Mesendoderm (in vitro differentiated cells): ENCODE results near the gene CEP295NL.
"Not testable (repeated sequence)": the region's sequence is repeated elsewhere in the genome, so short reads cannot be mapped to it uniquely, and the experiment has no call there.

Source experiments
- DNase-seq: peaks from one replicate; pipeline ENCODE4 v3.0.0; 2013
- H2AK5ac ChIP-seq: 2 replicates; pipeline ENCODE4 v1.6.1; 2013; ENCODE audit warnings: low read length, inconsistent platforms
- H2BK120ac ChIP-seq: 2 replicates; pipeline ENCODE4 v1.6.1; 2013; ENCODE audit warnings: low read depth, mild to moderate bottlenecking, low read length, moderate library complexity, mixed read lengths
- H2BK15ac ChIP-seq: replicated peaks from 2 replicates; pipeline ENCODE4 v1.6.1; 2013; ENCODE audit warnings: low read depth, mild to moderate bottlenecking, moderate library complexity
- H2BK5ac ChIP-seq: 2 replicates; pipeline ENCODE4 v1.6.1; 2013; ENCODE audit warnings: low read length, inconsistent platforms
- H3K18ac ChIP-seq: 2 replicates; pipeline ENCODE4 v1.6.1; 2013; ENCODE audit warnings: mild to moderate bottlenecking, low read length, mixed read lengths
- H3K23ac ChIP-seq: one replicate; pipeline ENCODE4 v1.6.1; 2013; ENCODE audit warnings: low read length
- H3K27ac ChIP-seq: 2 replicates; pipeline ENCODE4 v1.5.1; 2013; ENCODE audit warnings: low read depth, mild to moderate bottlenecking, inconsistent platforms, low read length, moderate library complexity
- H3K27me3 ChIP-seq: 2 replicates; pipeline ENCODE4 v1.6.1; 2013; ENCODE audit warnings: low read length, control low read depth, mild to moderate bottlenecking, inconsistent platforms; ENCODE audit not compliant: insufficient read depth, poor library complexity
- H3K36me3 ChIP-seq: 2 replicates; pipeline ENCODE4 v1.6.1; 2013; ENCODE audit warnings: low read length, inconsistent platforms; ENCODE audit not compliant: control insufficient read depth, insufficient read depth
- H3K4ac ChIP-seq: one replicate; pipeline ENCODE4 v1.6.1; 2013; ENCODE audit warnings: low read depth, mild to moderate bottlenecking, low read length, moderate library complexity
- H3K4me1 ChIP-seq: 2 replicates; pipeline ENCODE4 v1.6.1; 2013; ENCODE audit warnings: low read depth, low read length, inconsistent platforms; ENCODE audit not compliant: control insufficient read depth
- H3K4me2 ChIP-seq: 2 replicates; pipeline ENCODE4 v1.6.1; 2013; ENCODE audit warnings: low read length
- H3K4me3 ChIP-seq: 2 replicates; pipeline ENCODE4 v1.5.1; 2013; ENCODE audit warnings: mild to moderate bottlenecking, low read length
- H3K56ac ChIP-seq: one replicate; pipeline ENCODE4 v1.6.1; 2013; ENCODE audit warnings: low read length
- H3K79me1 ChIP-seq: 2 replicates; pipeline ENCODE4 v1.6.1; 2013; ENCODE audit warnings: low read length, inconsistent platforms
- H3K79me2 ChIP-seq: 2 replicates; pipeline ENCODE4 v1.6.1; 2013; ENCODE audit warnings: mild to moderate bottlenecking, low read length; ENCODE audit not compliant: control insufficient read depth, insufficient read depth
- H3K9ac ChIP-seq: 2 replicates; pipeline ENCODE4 v1.6.1; 2013; ENCODE audit warnings: low read length, inconsistent platforms
- H4K5ac ChIP-seq: one replicate; pipeline ENCODE4 v1.6.1; 2013; ENCODE audit warnings: low read length
- H4K8ac ChIP-seq: one replicate; pipeline ENCODE4 v1.6.1; 2013; ENCODE audit warnings: low read depth, mild to moderate bottlenecking, control low read depth, low read length, moderate library complexity
- whole genome bisulfite sequencing: extraction: QIAGEN DNeasy Blood & Tissue Kit; methylation state at CpG from one replicate; pipeline ENCODE4 v1.1.7; 2013; ENCODE audit warnings: low lambda C conversion rate, missing lambda C conversion rate; ENCODE audit not compliant: insufficient coverage; ENCODE audit errors: extremely low coverage; 5-methylcytosine and 5-hydroxymethylcytosine counted together

CEP295NL gene

GRCh38 chr17:78946631-78947030, 43.6 kb upstream of the CEP295NL start:
- Histone ChIP-seq H3K79me2 (no peaks in the 10 kb centered on the region), H3K18ac (no peak overlapping the region), H3K4me1 (no peaks in the 10 kb centered on the region), H3K56ac (no peak overlapping the region), H2AK5ac (no peak overlapping the region), H3K23ac (no peak overlapping the region), H3K79me1 (no peaks in the 10 kb centered on the region), H3K4me2 (no peak overlapping the region), H3K27me3 (no peaks in the 10 kb centered on the region), H2BK5ac (no peak overlapping the region), H3K9ac (no peak overlapping the region), H3K4ac (no peak overlapping the region), H3K4me3 (no peak overlapping the region), H3K27ac (no peak overlapping the region), H2BK120ac (no peak overlapping the region), H3K36me3 (no peaks in the 10 kb centered on the region), H4K5ac (no peak overlapping the region), H4K8ac (no peak overlapping the region), H2BK15ac (no peak overlapping the region)
- WGBS, result no CpG with 5 or more reads among the region's 8 CpGs
- no peak for DNase-seq

GRCh38 chr17:78946131-78946530, 43.1 kb upstream of the CEP295NL start:
- Histone ChIP-seq H3K23ac (no peak overlapping the region), H4K5ac (no peak overlapping the region), H3K4me2 (no peak overlapping the region), H2BK15ac (no peak overlapping the region), H3K4me3 (no peak overlapping the region), H2AK5ac (no peak overlapping the region), H3K79me2 (no peaks in the 10 kb centered on the region), H3K4me1 (no peaks in the 10 kb centered on the region), H2BK120ac (no peak overlapping the region), H3K79me1 (no peaks in the 10 kb centered on the region), H4K8ac (no peak overlapping the region), H3K4ac (no peak overlapping the region), H3K27me3 (no peaks in the 10 kb centered on the region), H3K18ac (no peak overlapping the region), H3K56ac (no peak overlapping the region), H3K9ac (no peak overlapping the region), H3K36me3 (no peaks in the 10 kb centered on the region), H3K27ac (no peak overlapping the region), H2BK5ac (no peak overlapping the region)
- no CpG with 5 or more reads among the region's 7 CpGs for WGBS
- DNase-seq, result no peak

- H3K9ac ChIP-seq, H3K4me1 ChIP-seq, H3K4me3 ChIP-seq, H2BK120ac ChIP-seq, H4K8ac ChIP-seq, DNase-seq, H3K36me3 ChIP-seq, H3K18ac ChIP-seq, H2BK15ac ChIP-seq, H3K4ac ChIP-seq, H2AK5ac ChIP-seq, H3K27me3 ChIP-seq, H3K79me2 ChIP-seq, H3K4me2 ChIP-seq, H3K27ac ChIP-seq, H3K79me1 ChIP-seq, H3K23ac ChIP-seq, H2BK5ac ChIP-seq, H3K56ac ChIP-seq, H4K5ac ChIP-seq: not testable (repeated sequence)
- no CpG with 5 or more reads among the region's 12 CpGs for WGBS
Measured at GRCh38 chr17:78945455-78945854, 42.5 kb upstream of the CEP295NL start.

GRCh38 chr17:78944956-78945355, 42.0 kb upstream of the CEP295NL start:
- H2AK5ac ChIP-seq, result no peak overlapping the region
- no peak overlapping the region for H2BK120ac ChIP-seq
- no peaks in the 10 kb centered on the region for H3K27me3 ChIP-seq
- no peak overlapping the region for H3K27ac ChIP-seq
- no peaks in the 10 kb centered on the region for H3K36me3 ChIP-seq
- no peak overlapping the region for H3K9ac ChIP-seq
- H3K56ac ChIP-seq, result no peak overlapping the region
- H3K4me1 ChIP-seq, result no peaks in the 10 kb centered on the region
- no peak overlapping the region for H3K4me3 ChIP-seq
- H2BK15ac ChIP-seq, result no peak overlapping the region
- no peaks in the 10 kb centered on the region for H3K79me2 ChIP-seq
- H3K4me2 ChIP-seq, result no peak overlapping the region
- no peak overlapping the region for H4K5ac ChIP-seq
- H3K18ac ChIP-seq, result no peak overlapping the region
- no CpG with 5 or more reads among the region's 10 CpGs for WGBS
- H2BK5ac ChIP-seq, result no peak overlapping the region
- no peak overlapping the region for H4K8ac ChIP-seq
- no peaks in the 10 kb centered on the region for H3K79me1 ChIP-seq
- DNase-seq, result no peak
- H3K4ac ChIP-seq, result no peak overlapping the region
- no peak overlapping the region for H3K23ac ChIP-seq

GRCh38 chr17:78944026-78944425, 41.0 kb upstream of the CEP295NL start:
- Histone ChIP-seq H3K4me1 (no peaks in the 10 kb centered on the region), H3K27ac (no peak overlapping the region), H3K4ac (no peak overlapping the region), H3K56ac (no peak overlapping the region), H3K23ac (no peak overlapping the region), H4K8ac (no peak overlapping the region), H3K79me2 (no peaks in the 10 kb centered on the region), H2BK15ac (no peak overlapping the region), H3K79me1 (no peaks in the 10 kb centered on the region), H3K27me3 (no peaks in the 10 kb centered on the region), H4K5ac (no peak overlapping the region), H3K9ac (no peak overlapping the region), H3K18ac (no peak overlapping the region), H3K4me3 (no peak overlapping the region), H3K36me3 (no peaks in the 10 kb centered on the region), H2BK120ac (no peak overlapping the region), H3K4me2 (no peak overlapping the region), H2AK5ac (no peak overlapping the region), H2BK5ac (no peak overlapping the region)
- no CpG with 5 or more reads among the region's 7 CpGs for WGBS
- no peak for DNase-seq

GRCh38 chr17:78940708-78941107, 37.7 kb upstream of the CEP295NL start:
- H3K79me2 ChIP-seq, result no peaks in the 10 kb centered on the region
- no peak overlapping the region for H3K23ac ChIP-seq
- no peak overlapping the region for H2BK120ac ChIP-seq
- H2AK5ac ChIP-seq, result no peak overlapping the region
- H3K4me2 ChIP-seq, result no peak overlapping the region
- H2BK5ac ChIP-seq, result no peak overlapping the region
- H3K79me1 ChIP-seq, result no peaks in the 10 kb centered on the region
- no peak overlapping the region for H3K56ac ChIP-seq
- no peaks in the 10 kb centered on the region for H3K27me3 ChIP-seq
- no peak overlapping the region for H3K9ac ChIP-seq
- no CpG with 5 or more reads among the region's 6 CpGs for WGBS
- H3K27ac ChIP-seq, result no peak overlapping the region
- H3K4me1 ChIP-seq, result no peaks in the 10 kb centered on the region
- H3K36me3 ChIP-seq, result no peaks in the 10 kb centered on the region
- no peak overlapping the region for H2BK15ac ChIP-seq
- H3K4ac ChIP-seq, result no peak overlapping the region
- H4K5ac ChIP-seq, result no peak overlapping the region
- no peak overlapping the region for H3K18ac ChIP-seq
- DNase-seq, result peak; percentile 88
- no peak overlapping the region for H3K4me3 ChIP-seq
- H4K8ac ChIP-seq, result no peak overlapping the region
